HEK293 (cell line): ENCODE measurements around the gene UGT1A6.

Source experiments
- SALL2 ChIP-seq: fragments of 450-650 bp; formaldehyde crosslinking; IDR thresholded peaks from 2 replicates; pipeline ENCODE4 v1.5.0; 2017; ENCODE audit warnings: missing biosample characterization, mild to moderate bottlenecking, missing genetic modification characterization, borderline replicate concordance
- ZBTB1 ChIP-seq: fragments of 450-650 bp; formaldehyde crosslinking; IDR thresholded peaks from 2 replicates; pipeline ENCODE4 v1.5.1; 2016; ENCODE audit warnings: missing biosample characterization, missing genetic modification characterization
- ZNF24 ChIP-seq: fragments of 450-650 bp; formaldehyde crosslinking; IDR thresholded peaks from 2 replicates; pipeline ENCODE4 v1.5.1; 2016; ENCODE audit warnings: missing biosample characterization, missing genetic modification characterization
- ZNF266 ChIP-seq: fragments of 450-650 bp; formaldehyde crosslinking; IDR thresholded peaks from 2 replicates; pipeline ENCODE4 v1.5.1; 2016; ENCODE audit warnings: missing biosample characterization, missing genetic modification characterization, low read depth
- ZNF391 ChIP-seq: fragments of 450-650 bp; formaldehyde crosslinking; IDR thresholded peaks from 2 replicates; pipeline ENCODE4 v1.5.1; 2016; ENCODE audit warnings: low read depth, missing biosample characterization, missing genetic modification characterization, borderline replicate concordance
- ZNF416 ChIP-seq: fragments of 450-650 bp; formaldehyde crosslinking; IDR thresholded peaks from 2 replicates; pipeline ENCODE4 v1.5.1; 2016; ENCODE audit warnings: missing biosample characterization, missing genetic modification characterization
- ZNF521 ChIP-seq: fragments of 450-650 bp; formaldehyde crosslinking; IDR thresholded peaks from 2 replicates; pipeline ENCODE4 v1.5.1; 2017; ENCODE audit warnings: missing biosample characterization, mild to moderate bottlenecking, missing genetic modification characterization
- ZNF561 ChIP-seq: fragments of 450-650 bp; IDR thresholded peaks from 2 replicates; pipeline ENCODE4 v1.5.1; 2018; ENCODE audit warnings: missing biosample characterization, missing genetic modification characterization, borderline replicate concordance
- ZNF777 ChIP-seq: fragments of 450-650 bp; formaldehyde crosslinking; IDR thresholded peaks from 2 replicates; pipeline ENCODE4 v1.5.1; 2017; ENCODE audit warnings: missing biosample characterization, missing genetic modification characterization, borderline replicate concordance
- ZNF785 ChIP-seq: fragments of 450-650 bp; formaldehyde crosslinking; IDR thresholded peaks from 2 replicates; pipeline ENCODE4 v1.5.1; 2016; ENCODE audit warnings: missing biosample characterization, missing genetic modification characterization
- TF ChIP-seq, protein P1 (sequence below): fragments of 450-650 bp; formaldehyde crosslinking; IDR thresholded peaks from 2 replicates; pipeline ENCODE4 v1.5.1; 2016; ENCODE audit warnings: missing biosample characterization, missing genetic modification characterization, borderline replicate concordance
- TF ChIP-seq, protein P2 (sequence below): fragments of 450-650 bp; formaldehyde crosslinking; IDR thresholded peaks from 2 replicates; pipeline ENCODE4 v1.5.1; 2016; ENCODE audit warnings: missing biosample characterization, missing genetic modification characterization

DNA sequence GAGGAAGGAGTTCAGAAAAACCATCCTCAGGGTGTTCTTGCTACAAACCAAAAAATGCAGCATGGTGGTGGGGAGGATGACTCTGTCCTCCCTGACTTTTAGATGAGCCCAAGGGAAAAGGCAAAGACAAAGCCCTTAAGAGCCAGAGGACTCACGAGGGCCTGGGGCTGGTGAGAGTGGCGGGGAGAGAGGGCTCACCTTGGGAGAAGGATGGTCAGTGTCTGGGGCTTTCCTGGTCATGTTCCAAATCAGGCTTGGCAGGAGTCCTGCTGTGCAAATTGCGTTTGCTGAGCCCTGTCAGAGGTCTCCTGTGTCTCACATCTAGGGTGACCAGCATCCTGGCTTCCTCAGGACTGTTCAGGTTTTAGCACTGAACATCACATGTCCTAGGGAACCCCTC, 72.1 kb downstream of the UGT1A6 start:
- TF ChIP-seq ZNF777 = no peak
- TF ChIP-seq ZNF785 (tag by site-specific recombination) = no peak
- TF ChIP-seq ZNF266 = no peak
- TF ChIP-seq ZBTB1 = no peak
- TF ChIP-seq, protein P1, sequence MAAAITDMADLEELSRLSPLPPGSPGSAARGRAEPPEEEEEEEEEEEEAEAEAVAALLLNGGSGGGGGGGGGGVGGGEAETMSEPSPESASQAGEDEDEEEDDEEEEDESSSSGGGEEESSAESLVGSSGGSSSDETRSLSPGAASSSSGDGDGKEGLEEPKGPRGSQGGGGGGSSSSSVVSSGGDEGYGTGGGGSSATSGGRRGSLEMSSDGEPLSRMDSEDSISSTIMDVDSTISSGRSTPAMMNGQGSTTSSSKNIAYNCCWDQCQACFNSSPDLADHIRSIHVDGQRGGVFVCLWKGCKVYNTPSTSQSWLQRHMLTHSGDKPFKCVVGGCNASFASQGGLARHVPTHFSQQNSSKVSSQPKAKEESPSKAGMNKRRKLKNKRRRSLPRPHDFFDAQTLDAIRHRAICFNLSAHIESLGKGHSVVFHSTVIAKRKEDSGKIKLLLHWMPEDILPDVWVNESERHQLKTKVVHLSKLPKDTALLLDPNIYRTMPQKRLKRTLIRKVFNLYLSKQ (tag by site-specific recombination) = no peak
- no peak for TF ChIP-seq SALL2 (tag by site-specific recombination)
- TF ChIP-seq ZNF391 (tag by site-specific recombination) = no peak
- no peak for TF ChIP-seq ZNF561 (tag by site-specific recombination)
- TF ChIP-seq, protein P2, sequence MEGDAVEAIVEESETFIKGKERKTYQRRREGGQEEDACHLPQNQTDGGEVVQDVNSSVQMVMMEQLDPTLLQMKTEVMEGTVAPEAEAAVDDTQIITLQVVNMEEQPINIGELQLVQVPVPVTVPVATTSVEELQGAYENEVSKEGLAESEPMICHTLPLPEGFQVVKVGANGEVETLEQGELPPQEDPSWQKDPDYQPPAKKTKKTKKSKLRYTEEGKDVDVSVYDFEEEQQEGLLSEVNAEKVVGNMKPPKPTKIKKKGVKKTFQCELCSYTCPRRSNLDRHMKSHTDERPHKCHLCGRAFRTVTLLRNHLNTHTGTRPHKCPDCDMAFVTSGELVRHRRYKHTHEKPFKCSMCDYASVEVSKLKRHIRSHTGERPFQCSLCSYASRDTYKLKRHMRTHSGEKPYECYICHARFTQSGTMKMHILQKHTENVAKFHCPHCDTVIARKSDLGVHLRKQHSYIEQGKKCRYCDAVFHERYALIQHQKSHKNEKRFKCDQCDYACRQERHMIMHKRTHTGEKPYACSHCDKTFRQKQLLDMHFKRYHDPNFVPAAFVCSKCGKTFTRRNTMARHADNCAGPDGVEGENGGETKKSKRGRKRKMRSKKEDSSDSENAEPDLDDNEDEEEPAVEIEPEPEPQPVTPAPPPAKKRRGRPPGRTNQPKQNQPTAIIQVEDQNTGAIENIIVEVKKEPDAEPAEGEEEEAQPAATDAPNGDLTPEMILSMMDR (tag by site-specific recombination) = no peak
- no peak for TF ChIP-seq ZNF24 (tag by site-specific recombination)
- TF ChIP-seq ZNF521 = no peak
- no peak for TF ChIP-seq ZNF416 (tag by site-specific recombination)
